Erythroblast (primary cell): ENCODE results near the gene SOAT1.
A peak's percentile ranks its signal among the peaks of the same experiment; 100 is the strongest.
"Not testable (repeated sequence)": the region's sequence is repeated elsewhere in the genome, so short reads cannot be mapped to it uniquely, and the experiment has no call there.

Experiments used
- DNase-seq, 2 experiments: peaks; one replicate each; lab custom pipeline; 2025; lab: John Stamatoyannopoulos, UW
- GATA1 ChIP-seq: IDR thresholded peaks from 2 replicates; pipeline ENCODE4 v1.6.1; 2011; ENCODE audit warnings: low read depth, mild to moderate bottlenecking, control low read depth, low read length, moderate library complexity
- POLR2A ChIP-seq: IDR thresholded peaks from 2 replicates; pipeline ENCODE4 v1.6.1; 2011; ENCODE audit warnings: mild to moderate bottlenecking, low read length

SOAT1 gene

DNA sequence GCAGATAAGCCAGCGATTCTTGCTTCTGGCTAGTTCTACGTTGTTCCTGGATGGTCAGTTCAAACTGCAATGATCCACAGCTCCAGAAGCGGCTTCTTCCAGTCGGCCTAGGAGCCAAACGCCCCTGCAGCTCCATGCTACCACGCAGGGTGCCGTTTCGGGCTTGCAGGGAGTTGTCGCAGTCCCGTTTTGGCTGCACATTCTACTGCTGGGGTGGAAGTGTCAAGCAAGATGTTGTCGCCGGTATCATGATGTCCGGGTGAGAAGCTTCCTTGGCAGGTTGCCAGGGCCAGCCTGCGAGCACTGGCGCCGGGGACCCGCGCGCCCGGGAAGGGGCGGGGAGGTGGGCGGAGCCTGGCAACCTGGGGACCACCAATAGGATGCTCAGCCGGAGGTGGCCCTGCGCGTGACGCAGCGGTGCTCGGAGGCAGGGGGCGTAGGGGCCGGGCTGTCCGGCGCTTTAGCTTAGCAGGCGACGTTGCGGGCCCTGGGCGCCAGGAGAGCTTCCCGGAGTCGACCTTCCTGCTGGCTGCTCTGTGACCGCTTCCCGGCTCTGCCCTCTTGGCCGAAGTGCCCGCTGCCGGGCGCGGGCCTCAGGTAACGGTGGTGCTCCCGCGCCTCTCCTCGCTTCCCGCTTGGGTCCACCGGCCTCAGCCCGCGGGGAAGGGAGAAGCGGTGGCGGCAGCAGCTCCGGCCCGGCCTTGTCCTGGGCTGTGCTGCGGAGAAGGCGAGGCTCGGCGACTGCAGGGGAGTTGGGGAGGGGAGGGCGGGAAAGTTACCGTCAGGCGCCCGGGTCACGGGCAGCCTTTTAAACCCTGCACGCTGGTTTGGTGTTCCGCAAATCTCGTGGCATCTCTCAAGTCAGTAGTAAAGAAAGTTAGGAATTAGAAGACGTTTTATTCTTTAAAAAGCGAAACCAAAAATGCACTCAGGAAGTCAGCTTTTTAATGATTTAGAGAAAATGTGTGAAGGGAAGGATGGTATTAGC lies at the start of gene SOAT1:
Gene SOAT1 (plus strand): TSS at position 458 of the 988 bp plus-strand sequence. CDS start 8,888 bp downstream, outside the sequence.
- TF ChIP-seq POLR2A (peak; percentile 61), GATA1 (no peak)

DNA sequence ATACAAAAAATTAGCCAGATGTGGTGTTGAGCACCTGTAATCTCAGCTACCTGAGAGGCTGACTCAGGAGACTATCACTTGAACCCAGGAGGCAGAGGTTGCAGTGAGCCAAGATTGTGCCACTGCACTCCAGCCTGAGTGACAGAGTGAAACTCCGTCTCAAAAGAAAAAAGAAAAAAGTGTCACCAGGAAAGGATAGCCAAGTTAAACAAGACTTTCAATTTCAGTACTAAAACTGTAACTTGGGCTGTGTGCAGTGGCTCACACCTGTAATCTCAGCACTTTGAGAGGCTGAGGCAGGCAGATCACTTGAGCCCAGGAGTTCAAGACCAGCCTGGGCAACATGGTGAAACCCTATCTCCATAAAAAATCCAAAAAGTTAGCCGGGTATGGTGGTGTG lies 48.2 kb upstream of the SOAT1 start:
- not testable (repeated sequence) for DNase-seq

More for the DNA sequence above, at the start of gene SOAT1:
- peak; percentile 95 for DNase-seq

DNA sequence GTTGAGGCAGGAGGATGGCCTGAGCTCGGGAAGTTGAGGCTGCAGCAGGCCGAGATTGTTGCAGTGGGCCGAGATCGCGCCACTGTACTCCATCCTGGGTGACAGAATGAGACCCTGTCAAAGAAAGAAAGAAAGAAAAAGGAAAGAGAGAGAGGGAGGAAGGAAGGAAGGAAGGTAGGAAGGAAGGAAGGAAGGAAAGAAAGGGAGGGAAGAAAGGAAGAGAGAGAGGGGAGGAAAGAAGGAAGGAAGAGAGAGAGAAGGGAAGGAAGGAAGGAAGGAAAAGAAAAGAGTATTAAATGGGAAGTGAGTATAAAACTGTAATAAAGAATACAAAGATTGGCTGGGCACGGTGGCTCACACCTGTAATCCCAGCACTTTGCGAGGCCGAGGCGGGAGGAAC lies 45.7 kb upstream of the SOAT1 start:
- DNase-seq = no peak
- TF ChIP-seq POLR2A (no peak), GATA1 (no peak)

DNA sequence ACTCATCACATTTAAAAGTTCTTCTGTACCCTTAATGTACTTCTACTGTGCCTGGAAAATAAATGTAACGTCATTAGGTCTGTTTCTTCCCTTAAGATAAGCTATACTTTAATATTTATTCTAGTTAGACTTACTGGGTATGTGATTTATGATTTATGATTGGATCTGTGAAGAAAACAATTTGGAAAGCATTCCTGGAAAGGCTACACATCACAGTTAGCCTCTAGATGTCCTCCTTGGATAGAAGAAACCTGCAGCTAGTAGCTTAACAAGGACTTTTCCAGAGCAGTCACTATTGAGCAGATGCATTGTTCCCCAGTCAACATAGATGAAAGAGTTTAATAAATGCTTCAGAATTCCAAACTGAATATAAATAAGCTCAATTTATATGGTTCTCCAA lies 41.9 kb upstream of the SOAT1 start:
- TF ChIP-seq GATA1 = no peak
- TF ChIP-seq POLR2A = no peak
- peak in 1 of 2 experiments; percentile 15 for DNase-seq

DNA sequence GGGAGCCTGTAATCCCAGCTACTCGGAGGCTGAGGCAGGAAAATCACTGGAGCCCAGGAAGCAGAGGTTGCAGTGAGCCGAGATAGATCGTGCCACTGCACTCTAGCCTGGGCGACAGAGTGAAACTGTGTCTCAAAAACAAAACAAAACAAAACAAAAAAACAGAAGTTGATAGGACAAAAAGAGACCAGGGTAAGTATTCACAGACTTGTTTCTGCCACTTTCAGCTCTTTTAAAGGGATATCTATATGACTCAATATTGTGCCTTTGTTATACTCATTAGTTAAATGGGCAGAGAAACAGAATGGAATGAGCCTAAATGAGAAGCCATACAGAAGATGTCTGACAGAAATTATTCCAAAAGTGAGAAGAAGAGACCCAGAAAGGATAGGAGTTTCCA lies 41.0 kb upstream of the SOAT1 start:
- TF ChIP-seq POLR2A = no peak
- TF ChIP-seq GATA1 = no peak

DNA sequence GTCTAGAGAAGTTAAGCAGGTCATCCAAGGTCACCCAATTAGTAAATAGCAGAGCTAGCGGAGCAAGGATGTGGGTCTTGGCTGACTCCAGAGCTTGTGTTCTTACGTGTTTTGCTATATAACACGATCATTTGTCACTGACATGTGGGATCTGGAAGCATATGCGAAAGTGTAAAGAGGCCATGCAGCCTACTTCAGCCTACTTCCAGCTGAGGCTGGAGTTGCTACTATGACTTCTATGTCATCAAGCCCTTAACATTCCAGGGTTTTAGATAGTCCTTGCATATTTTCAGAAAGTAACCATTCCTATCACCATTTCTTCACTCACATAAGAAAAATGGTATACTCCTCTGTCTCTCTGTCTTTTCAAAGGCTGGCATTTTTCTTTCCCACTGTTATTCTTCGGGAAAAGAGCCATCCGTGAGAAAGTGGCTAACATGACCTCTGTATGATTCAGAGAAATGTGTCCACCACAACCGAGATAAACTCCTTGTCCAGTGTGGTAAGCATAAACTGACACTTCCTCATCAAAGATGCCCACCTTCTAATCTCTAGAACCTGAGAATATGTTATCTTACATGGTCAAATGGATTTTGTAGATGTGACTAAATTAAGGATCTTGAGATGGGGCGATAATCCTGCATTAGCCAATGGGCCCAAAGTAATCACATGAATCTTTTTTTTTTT lies 40.2 kb upstream of the SOAT1 start:
- DNase-seq = no peak
- no peak for TF ChIP-seq POLR2A
- TF ChIP-seq GATA1 = no peak

More for the DNA sequence above, 41.0 kb upstream of the SOAT1 start:
- DNase-seq = no peak

DNA sequence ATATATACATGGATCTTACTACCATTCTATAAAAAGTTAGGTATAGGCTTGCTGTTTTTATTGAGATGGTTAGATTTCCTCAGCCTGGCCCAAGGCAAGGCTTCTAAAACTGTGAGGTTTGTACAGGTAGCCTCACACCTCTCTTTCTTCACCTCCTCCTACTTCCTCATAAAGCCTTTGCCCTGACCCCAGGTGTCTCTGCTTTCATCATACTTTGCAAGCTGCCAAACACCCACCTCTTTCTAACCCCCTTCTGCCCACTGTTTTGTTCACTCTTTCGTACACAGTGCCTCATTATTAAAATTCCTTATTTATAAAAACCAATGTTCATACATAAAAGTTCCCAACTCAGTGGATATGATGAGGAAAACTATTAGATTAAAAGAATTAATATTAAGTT lies 31.4 kb upstream of the SOAT1 start:
- TF ChIP-seq POLR2A (no peak), GATA1 (no peak)
- no peak for DNase-seq

DNA sequence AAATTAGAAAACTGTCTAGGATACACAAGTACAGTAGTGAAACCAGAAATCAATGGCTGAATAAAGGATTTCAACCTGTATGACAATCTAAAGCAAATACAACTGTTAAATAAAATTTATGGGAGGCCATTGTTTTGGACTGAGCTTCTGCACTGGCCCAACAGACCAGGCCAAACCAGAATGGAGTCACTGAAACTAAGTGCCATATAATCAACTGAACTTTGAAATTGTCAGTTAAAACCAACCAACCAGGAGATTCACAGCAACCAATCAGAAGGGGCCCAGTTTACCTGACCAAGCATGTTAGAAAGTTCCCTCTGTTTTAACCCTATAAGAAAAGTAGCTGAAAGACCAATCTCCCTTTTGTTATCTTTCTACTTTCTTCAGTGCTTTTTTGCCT lies 30.5 kb upstream of the SOAT1 start:
- DNase-seq = no peak
- no peak for TF ChIP-seq POLR2A
- TF ChIP-seq GATA1 = no peak

DNA sequence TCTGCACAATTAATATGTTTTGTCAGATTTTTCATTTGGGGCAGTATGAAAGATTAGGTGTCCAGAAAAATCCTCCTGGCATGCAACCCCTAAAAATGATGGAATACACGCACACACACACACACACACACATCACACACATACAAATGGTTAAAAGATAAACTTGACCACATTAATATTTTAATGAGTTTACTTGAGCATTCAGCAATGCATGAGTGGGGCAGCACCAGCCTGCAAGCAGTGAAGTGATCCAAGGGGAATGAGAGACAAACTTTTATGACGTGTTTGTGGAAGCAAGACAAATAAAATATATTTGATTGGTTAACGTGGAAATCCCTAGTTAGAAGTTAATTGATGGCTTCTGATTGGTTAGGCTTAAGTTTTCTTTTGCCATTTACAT lies 29.1 kb upstream of the SOAT1 start:
- no peak for DNase-seq
- TF ChIP-seq GATA1 (no peak), POLR2A (no peak)

DNA sequence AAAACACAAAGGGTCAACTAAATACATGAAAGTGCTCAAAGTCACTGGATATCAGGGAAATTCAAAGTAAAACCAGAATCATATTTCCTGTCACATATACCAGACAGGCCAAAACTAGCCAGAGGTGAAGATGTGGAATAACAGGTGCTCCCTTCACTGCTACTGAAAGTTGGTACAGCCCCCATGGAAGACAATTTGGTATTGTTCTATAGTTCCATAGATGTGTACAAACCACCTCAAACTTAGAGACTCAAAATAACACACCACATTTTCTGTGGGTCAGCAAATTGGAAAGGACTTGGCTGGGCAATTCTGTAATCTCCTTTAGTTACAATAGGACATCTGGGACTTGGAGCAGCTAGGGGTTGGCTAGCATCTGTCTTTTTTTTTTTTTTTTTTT lies 24.5 kb upstream of the SOAT1 start:
- DNase-seq = no peak
- TF ChIP-seq POLR2A = no peak
- no peak for TF ChIP-seq GATA1

DNA sequence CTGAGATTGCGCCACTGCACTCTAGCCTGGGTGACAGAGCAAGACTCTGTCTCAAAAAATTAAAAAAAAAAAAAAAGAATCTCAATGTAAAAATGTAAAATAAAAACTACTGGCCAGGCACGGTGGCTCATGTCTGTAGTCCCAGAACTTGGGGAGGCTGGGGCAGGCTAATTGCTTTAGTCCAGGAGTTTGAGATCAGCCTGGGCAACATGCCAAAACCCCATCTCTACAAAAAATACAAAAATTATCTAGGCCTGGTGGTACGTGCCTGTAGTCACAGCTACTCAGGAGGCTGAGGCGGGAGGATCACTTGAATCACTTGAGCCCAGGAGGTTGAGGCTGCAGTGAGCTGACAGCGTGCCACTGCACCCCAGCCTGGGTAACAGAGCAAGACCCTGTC lies 19.2 kb upstream of the SOAT1 start:
- DNase-seq = not testable (repeated sequence)

DNA sequence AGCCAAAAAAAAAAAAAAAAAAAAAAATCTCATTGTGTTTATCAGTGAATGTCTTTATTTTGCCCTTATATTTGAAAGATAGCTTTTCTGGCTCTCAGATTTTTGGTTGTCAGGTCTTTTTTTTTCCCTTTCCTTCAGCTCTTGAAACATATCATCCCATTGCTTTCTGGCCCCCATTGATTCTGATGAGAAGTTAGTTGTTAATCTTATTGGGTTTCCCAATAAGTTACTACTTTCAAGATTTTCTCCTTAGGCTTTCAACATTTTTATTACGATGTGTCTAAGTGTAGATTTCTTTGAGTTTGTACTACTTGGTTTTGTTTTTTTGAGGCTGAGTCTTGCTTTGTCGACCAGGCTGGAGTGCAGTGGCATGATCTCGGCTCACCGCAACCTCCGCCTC lies 14.7 kb upstream of the SOAT1 start:
- no peak for TF ChIP-seq GATA1
- TF ChIP-seq POLR2A = no peak
- no peak for DNase-seq

DNA sequence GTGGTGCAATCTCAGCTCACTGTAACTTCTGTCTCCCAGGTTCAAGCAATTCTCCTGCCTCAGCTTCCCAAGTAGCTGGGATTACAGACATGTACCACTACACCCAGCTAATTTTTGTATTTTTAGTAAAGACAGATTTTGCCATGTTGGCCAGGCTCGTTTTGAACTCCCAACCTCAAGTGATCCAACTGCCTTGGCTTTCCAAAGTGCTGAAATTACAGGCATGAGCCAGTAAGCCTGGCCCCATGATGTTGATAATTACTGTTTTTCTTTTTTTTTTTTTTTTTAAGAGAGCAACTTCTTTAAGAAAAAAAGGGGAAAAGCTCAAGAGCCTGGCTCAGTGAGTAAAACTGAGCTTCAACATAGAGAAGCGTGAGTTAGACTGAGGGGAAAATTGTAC lies 9.6 kb upstream of the SOAT1 start:
- no peak for DNase-seq
- TF ChIP-seq POLR2A (no peak), GATA1 (no peak)

DNA sequence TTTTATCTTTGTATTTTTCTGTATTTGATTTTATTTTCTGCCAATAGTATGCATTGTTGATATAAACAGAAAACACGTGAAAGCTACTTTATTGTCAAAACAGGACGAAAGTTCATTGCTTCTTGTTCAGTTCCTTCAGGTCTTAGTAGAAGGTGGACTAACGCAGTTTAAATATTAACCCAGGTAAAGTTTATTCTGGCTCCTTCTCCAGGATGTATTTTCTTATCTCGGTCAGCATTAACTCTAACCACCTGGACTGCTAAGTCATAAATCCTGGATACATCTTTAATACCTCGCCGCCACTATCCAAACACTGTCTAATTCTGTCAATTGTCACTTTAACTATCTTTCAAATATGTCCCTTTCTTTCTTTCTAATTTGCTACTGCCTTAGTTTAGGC lies 5.7 kb upstream of the SOAT1 start:
- no peak for TF ChIP-seq POLR2A
- TF ChIP-seq GATA1 = no peak
- DNase-seq = no peak

DNA sequence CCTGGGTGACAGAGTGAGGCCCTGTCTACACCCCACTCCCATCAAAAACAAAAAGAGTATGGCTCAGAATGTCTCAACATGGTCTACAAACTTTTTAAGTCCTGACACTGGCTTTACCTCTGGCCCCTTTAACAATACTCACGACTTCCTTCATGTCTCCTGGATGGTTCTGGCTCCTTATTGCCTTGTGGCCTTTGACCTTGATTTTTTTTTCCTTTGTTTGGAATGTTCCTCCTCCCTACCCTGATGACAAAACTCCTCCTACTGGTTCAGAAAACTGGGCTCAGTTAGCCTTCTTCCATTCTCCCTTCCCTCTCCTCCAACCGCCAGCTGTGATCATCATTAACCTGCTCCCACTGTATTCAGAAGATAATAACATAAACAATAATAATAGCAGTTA lies 4.6 kb upstream of the SOAT1 start:
- TF ChIP-seq POLR2A (no peak), GATA1 (no peak)
- DNase-seq = no peak
